Vagina (tissue), 2 donors: ENCODE measurements around the gene AMN1.
"Not testable (repeated sequence)": the region's sequence is repeated elsewhere in the genome, so short reads cannot be mapped to it uniquely, and the experiment has no call there.

Experiments used
- POLR2A ChIP-seq, 2 donors: fragments of 450-650 bp; IDR thresholded peaks; one replicate each; pipeline ENCODE4 v1.6.1; 2017; ENCODE audit warnings: antibody characterized with exemption in 2 of 2, mild to moderate bottlenecking in 2 of 2, moderate library complexity in 2 of 2
- POLR2AphosphoS5 ChIP-seq, 2 donors: sonication (generic); formaldehyde crosslinking; IDR thresholded peaks; one replicate each; pipeline ENCODE4 v1.9.0; 2017; ENCODE audit warnings: antibody characterized with exemption in 2 of 2, mild to moderate bottlenecking in 2 of 2, low read depth in 1 of 2; ENCODE audit not compliant: insufficient read depth in 1 of 2
- TF ChIP-seq, protein P1 (sequence below), 3 experiments: fragments of 450-650 bp in 2 of 3; fragments of 200-600 bp in 1 of 3; sonication (generic) in 1 of 3; IDR thresholded peaks; one replicate each; pipeline ENCODE4 v1.5.1; 2017 to 2019; ENCODE audit warnings: antibody characterized with exemption in 3 of 3, mild to moderate bottlenecking in 2 of 3, moderate library complexity in 2 of 3

GRCh38 chr12:31758297-31758696 is 29.5 kb upstream of the AMN1 start:
- TF ChIP-seq, protein P1, sequence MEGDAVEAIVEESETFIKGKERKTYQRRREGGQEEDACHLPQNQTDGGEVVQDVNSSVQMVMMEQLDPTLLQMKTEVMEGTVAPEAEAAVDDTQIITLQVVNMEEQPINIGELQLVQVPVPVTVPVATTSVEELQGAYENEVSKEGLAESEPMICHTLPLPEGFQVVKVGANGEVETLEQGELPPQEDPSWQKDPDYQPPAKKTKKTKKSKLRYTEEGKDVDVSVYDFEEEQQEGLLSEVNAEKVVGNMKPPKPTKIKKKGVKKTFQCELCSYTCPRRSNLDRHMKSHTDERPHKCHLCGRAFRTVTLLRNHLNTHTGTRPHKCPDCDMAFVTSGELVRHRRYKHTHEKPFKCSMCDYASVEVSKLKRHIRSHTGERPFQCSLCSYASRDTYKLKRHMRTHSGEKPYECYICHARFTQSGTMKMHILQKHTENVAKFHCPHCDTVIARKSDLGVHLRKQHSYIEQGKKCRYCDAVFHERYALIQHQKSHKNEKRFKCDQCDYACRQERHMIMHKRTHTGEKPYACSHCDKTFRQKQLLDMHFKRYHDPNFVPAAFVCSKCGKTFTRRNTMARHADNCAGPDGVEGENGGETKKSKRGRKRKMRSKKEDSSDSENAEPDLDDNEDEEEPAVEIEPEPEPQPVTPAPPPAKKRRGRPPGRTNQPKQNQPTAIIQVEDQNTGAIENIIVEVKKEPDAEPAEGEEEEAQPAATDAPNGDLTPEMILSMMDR (IDR thresholded peaks at IDR 0.05) = not testable (repeated sequence)
- TF ChIP-seq POLR2AphosphoS5 (IDR thresholded peaks at IDR 0.05; ENCODE audit: insufficient read depth in 1 of 2, low read depth in 1 of 2); POLR2A (IDR thresholded peaks at IDR 0.05): not testable (repeated sequence)
